ENCODE results near the gene ABCG1. TPM values are rescaled to one million over a fixed set of nuclear protein-coding genes. Genes with fewer than 3 reads are reported as not detected.

The ABCG1 gene
- total RNA-seq, 4 donors from 2014 or later: 16.1 to 25.9 (median 20.0) TPM

DNA sequence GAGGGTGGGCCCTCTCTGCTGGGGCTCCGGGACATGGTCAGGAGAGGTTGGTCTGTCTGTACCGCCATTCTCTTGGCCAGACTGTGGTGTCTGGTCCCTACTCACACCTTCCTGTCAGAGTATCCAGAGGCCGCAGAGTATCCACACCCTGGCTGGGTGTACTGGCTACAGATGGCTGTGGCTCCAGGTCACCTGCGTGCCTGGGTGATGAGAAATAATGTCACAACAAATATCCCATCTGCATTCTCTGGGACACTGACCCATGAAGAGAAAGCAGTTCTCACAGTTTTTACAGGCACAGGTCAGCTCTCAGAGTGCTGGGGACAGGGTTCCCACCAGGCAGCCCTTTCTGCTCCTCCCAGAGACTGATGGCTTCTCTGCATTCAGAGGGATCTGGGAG is 37.4 kb downstream of the ABCG1 start:
- Histone ChIP-seq H3K4me1 (peaks cover 15 to 71% (median 57%) of the 10 kb centered on the region in 4 donors), H3K27ac (replicated peaks in 1 of 4) (no peak overlapping the region), H3K9me3 (no peaks in the 10 kb centered on the region), H3K4me3 (no peak overlapping the region), H3K36me3 (no peaks in the 10 kb centered on the region), H3K27me3 (no peaks in the 10 kb centered on the region)
- TF ChIP-seq POLR2AphosphoS5 (IDR thresholded peaks at IDR 0.05) (no peak), EP300 (IDR thresholded peaks at IDR 0.05) (no peak), CTCF (IDR thresholded peaks at IDR 0.05) (no peak)
- intact Hi-C loops (cut with DNase I): no loop called here
- 100% methylated on average over 2 of the region's 4 CpGs for WGBS
- DNase-seq (ENCODE audit: extremely low spot score): no peak

GRCh38 chr21:42257091-42257765 is 38.3 kb downstream of the ABCG1 start:
- no peaks in the 10 kb centered on the region for H3K9me3 ChIP-seq
- intact Hi-C loops (cut with DNase I): no loop called here
- H3K4me3 ChIP-seq: no peak overlapping the region
- no peaks in the 10 kb centered on the region for H3K27me3 ChIP-seq
- no peak overlapping the region for H3K27ac ChIP-seq (replicated peaks in 1 of 4)
- TF ChIP-seq POLR2AphosphoS5 (IDR thresholded peaks at IDR 0.05) (no peak), POLR2A (IDR thresholded peaks at IDR 0.05; ENCODE audit: low read depth) (no peak), CTCF (IDR thresholded peaks at IDR 0.05) (no peak)
- WGBS: 81% methylated on average over 12 of the region's 12 CpGs
- peaks cover 25 to 71% (median 59%) of the 10 kb centered on the region in 4 donors for H3K4me1 ChIP-seq
- DNase-seq (ENCODE audit: extremely low spot score): no peak
- no peaks in the 10 kb centered on the region for H3K36me3 ChIP-seq

- DNase-seq (ENCODE audit: extremely low spot score): no peak
- H3K4me3 ChIP-seq: no peak overlapping the region
- no peaks in the 10 kb centered on the region for H3K9me3 ChIP-seq
- peaks cover 35 to 76% (median 69%) of the 10 kb centered on the region in 4 donors for H3K4me1 ChIP-seq
- no peaks in the 10 kb centered on the region for H3K36me3 ChIP-seq
- 25% methylated on average over 4 of the region's 4 CpGs for WGBS
- TF ChIP-seq EP300 (IDR thresholded peaks at IDR 0.05) (no peak), POLR2AphosphoS5 (IDR thresholded peaks at IDR 0.05) (peak in 1 of 2 donors; percentile 22), POLR2A (IDR thresholded peaks at IDR 0.05; ENCODE audit: low read depth) (no peak), CTCF (IDR thresholded peaks at IDR 0.05) (peak; percentile 71 to 85 (median 76))
- no peak overlapping the region for H3K27ac ChIP-seq (replicated peaks in 1 of 4)
- intact Hi-C loops (cut with DNase I): loop anchor here (1.0 kb wide), 1 partner anchor 113 kb away; no protein-coding TSS in a partner anchor
- no peaks in the 10 kb centered on the region for H3K27me3 ChIP-seq
Observed at GRCh38 chr21:42258150-42258884, 39.4 kb downstream of the ABCG1 start.

DNA sequence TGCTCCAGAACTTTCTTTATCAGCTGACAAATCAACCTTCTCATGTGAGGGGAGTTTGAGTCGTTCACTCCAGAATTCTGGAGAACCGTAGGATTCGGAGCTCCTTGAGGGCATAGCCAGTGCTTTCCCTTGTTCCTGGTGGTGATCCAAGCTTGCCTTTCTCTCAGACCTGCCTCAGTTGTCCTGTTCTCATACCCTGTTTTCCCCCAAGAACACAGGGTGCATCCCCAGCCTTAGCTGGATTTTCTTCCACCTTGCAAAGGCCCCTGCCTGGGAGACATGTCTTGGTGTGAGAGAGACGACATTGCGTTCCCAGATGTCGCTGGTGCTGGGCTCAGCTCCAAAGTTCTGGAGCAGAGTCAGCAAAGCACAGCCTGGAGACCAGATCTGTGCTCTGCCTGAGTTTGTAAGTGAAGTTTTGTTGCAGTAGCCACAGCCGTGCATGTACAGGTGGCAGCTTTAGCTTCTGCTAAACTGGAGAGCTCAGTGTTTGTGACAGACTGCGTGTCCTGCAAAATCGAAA is 40.0 kb downstream of the ABCG1 start:
- peaks cover 40 to 83% (median 75%) of the 10 kb centered on the region in 4 donors for H3K4me1 ChIP-seq
- DNase-seq (ENCODE audit: extremely low spot score): no peak
- H3K27ac ChIP-seq (replicated peaks in 1 of 4): no peak overlapping the region
- H3K36me3 ChIP-seq: no peaks in the 10 kb centered on the region
- no peak overlapping the region for H3K4me3 ChIP-seq
- H3K27me3 ChIP-seq: no peaks in the 10 kb centered on the region
- TF ChIP-seq POLR2AphosphoS5 (IDR thresholded peaks at IDR 0.05): no peak
- no peak for TF ChIP-seq POLR2A (IDR thresholded peaks at IDR 0.05; ENCODE audit: low read depth)
- TF ChIP-seq EP300 (IDR thresholded peaks at IDR 0.05): no peak
- TF ChIP-seq CTCF (IDR thresholded peaks at IDR 0.05): no peak
- H3K9me3 ChIP-seq: no peaks in the 10 kb centered on the region
- 64% methylated on average over 7 of the region's 9 CpGs for WGBS
- intact Hi-C loops (cut with DNase I): loop anchor here (1.0 kb wide), 1 partner anchor 114 kb away; no protein-coding TSS in a partner anchor

All from esophagus muscularis mucosa (tissue), 4 donors.